HG03439 (cell line): ENCODE results near the gene NEAT1.
"Not testable (repeated sequence)": the region's sequence is repeated elsewhere in the genome, so short reads cannot be mapped to it uniquely, and the experiment has no call there.

Experiments
- ATAC-seq: cut with Tn5 transposase; IDR thresholded peaks from one replicate; pipeline ENCODE4 v1.9.1; 2021; ENCODE audit warnings: mild to moderate bottlenecking, moderate library complexity; ENCODE audit not compliant: unreplicated experiment

Gene NEAT1

DNA sequence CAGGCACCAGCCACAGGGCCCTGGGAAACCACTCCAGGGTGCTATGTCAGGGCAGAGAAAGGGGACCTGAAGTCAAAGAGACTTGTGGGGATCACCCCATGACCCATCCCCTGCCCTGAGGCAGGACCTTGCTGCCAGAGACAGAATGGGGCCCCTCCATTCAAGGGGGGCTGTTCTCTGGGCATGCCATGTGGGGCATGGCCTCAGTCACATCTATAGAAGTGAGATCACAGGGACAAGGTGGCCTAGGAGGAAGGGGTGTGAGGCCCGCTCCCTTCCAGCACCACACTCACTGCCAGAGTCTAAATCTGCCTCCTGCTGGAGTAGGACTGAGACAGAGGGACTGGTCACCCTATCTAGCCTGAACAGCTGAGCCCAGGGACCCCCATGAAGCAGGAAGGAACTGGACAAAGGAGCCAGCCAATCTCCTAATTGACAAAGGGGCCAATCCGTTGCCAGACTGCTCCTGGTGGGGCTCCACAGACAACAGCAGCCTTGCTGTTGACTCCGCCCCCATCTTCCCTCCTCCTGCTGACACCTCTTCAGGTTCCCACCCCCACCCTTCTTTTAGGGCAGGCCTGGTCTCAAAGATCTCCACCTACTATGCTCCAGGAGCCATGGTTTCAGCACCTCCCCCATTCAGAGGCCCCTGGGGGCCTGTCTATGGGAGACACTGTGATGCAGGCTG, 26.0 kb downstream of the NEAT1 start:
- no peak for ATAC-seq

DNA sequence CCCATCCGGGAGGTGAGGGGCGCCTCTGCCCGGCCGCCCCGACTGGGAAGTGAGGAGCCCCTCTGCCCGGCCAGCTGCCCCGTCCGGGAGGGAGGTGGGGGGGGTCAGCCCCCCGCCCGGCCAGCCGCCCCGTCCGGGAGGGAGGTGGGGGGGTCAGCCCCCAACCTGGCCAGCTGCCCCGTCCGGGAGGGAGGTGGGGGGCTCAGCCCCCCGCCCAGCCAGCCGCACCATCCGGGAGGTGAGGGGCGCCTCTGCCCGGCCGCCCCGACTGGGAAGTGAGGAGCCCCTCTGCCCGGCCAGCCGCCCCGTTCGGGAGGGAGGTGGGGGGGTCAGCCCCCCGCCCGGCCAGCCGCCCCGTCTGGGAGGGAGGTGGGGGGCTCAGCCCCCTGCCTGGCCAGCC, 28.7 kb downstream of the NEAT1 start:
- not testable (repeated sequence) for ATAC-seq

DNA sequence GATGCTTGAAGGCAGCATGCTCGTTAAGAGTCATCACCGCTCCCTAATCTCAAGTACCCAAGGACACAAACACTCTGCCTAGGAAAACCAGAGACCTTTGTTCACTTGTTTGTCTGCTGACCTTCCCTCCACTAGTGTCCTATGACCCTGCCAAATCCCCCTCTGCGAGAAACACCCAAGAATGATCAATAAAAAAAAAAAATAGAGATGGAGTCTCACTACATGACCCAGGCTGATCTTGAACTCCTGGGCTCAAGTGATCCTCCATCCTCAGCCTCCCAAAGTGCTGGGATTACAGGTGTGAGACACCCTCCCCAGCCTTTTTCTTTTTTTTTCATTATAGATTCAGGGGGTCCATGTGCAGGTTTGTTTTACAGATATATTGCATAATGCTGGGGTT, 29.7 kb downstream of the NEAT1 start:
- ATAC-seq, result not testable (repeated sequence)

DNA sequence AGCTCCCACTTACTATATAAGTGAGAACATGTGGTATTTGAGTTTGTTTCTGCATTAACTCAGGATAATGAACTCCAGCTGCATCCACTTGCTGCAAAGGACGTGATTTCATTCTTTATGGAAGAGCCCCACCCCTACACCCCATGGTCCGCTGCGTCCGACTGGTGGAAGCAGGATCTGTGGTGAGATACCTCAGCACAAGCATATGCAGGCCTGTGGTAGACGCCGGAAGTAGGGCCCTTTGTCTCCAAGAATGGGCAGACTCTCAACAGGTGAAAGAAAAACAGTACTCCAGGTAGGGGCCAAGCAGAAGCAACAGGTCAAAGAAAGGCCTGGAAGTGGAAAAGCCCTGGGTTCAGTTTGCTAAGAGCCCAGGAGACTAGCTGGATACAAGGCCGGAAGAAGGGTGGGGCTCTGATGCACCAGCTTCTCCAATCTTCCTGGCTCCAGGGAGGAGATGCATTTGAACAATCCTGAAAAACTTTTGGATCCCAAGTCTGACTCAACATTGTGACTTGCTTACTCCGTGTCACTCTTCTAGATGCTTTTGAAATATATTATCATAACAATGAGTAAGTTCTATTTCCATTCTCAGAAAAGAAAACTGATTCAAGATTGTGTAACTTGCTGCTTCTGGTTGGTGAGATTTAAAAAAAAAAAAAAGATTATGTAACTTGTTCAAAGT, 30.4 kb downstream of the NEAT1 start:
- ATAC-seq, result no peak

DNA sequence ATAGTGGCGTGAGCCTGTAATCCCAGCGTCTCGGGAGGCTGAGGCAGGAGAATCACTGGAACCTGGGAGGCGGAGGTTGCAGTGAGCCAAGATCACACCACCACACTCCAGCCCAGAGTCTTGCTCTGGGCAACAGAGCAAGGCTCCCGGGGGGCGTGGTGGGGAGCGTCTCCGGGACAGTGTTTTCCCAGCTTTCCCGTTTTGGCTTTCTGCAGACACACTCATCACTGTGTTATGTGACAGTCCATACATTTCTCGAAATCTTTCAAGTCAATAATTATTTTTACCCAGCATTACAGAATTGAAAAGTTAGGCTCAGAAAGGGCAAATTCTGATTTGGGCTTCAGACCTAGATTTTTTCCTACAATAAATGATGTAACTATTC, 31.7 kb downstream of the NEAT1 start:
- no peak for ATAC-seq

DNA sequence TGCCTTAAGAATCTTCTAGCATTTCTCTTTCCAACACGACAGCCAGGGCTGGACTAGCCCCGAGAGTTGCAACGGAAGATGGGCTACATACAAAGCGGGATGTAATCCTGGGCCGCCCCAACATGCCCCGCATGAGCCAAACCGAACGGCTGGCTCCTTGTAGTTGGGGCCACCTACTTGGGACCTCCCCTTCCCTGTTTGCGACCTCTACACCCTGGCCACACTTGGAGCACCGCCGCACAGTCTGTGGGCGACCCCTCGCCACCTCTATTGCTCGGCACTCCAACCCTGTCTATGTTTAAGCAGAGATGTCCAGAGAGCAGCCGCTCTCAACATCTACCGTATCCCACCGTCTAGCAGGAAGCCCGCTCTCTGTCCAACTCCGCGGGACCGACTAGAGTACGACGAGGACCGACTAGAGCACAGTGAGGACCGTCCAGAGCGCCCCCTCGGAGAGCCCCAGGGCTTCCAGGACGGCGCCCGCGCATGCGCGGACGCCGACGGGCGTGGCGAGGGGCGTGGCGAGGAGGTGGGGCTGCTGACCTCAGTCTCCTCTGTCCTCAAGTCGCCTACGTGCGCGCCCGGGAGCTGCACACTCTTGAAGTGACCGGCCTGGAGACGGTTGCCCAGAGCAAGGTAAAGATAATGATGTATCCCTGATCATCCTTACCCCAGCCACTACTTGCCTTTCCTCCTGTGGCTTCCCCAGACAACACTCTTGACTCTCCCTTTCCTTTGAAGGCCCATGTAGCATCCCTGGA, 32.3 kb downstream of the NEAT1 start:
- peak; percentile 75 for ATAC-seq

DNA sequence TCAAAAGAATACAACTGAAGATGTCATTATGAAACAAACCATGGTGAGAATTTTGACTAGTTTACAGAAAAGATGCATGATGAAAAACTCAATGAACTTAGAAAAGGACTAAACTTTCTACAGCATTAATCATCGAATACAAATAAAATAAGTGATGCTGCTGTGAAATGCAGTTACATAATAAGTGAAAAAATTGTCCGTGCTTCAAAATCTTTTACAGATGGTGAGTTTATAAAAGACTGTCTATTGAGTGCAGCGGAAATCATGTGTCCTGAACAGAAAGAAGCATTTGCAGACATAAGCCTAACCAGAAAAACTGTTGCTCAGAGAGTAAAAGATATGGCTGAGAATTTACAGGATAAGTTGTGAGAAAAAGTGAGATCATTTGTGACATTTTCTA, 33.8 kb downstream of the NEAT1 start:
- ATAC-seq, result no peak

DNA sequence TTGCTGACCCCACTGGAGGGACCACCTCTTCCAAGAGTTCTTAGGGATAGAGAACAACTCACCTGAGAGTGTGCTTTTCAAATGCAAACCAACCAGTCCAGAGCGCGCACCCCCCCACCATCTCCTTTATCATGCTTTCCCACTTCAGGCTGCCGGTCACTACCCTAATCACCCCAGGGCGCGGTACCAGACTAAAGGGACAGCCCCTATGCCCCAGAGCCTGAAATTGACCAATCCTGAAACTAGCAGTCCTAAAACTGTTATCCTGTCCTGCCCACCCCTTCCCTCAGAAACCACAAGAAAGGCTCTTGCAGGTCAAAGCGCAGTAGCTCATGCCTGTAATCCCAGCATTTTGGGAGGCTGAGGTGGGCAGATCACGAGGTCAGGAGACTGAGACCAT, 37.0 kb downstream of the NEAT1 start:
- ATAC-seq, result no peak

DNA sequence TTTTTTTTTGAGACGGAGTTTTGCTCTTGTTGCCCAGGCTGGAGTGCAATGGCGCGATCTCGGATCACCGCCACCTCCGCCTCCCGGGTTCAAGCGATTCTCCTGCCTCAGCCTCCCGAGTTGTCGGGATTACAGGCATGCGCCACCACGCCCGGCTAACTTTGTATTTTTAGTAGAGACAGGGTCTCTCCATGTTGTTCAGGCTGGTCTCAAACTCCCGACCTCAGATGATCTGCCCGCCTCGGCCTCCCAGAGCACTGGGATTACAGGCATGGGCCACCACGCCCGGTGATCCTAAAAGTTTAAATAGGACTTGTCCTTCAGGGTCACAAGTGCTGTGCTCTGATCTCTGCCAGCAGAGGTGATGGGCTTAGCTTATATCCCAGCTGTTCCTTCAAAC, 42.9 kb downstream of the NEAT1 start:
- not testable (repeated sequence) for ATAC-seq

DNA sequence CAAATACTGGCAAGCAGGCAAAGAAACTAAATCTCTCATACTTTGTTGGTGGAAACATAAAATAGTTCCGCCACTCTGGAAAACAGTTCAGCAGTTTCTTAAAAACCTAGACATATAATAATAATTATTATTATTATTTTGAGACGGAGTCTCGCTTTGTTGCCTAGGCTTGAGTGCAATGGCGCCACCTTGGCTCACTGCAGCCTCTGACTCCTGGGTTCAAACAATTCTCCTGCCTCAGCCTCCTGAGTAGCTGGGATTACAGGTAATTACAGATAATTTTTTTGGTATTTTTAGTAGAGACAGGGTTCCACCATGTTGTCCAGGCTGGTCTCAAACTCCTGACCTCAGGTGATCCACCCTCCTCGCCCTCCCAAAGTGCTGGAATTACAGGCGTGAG, 44.7 kb downstream of the NEAT1 start:
- ATAC-seq, result not testable (repeated sequence)

DNA sequence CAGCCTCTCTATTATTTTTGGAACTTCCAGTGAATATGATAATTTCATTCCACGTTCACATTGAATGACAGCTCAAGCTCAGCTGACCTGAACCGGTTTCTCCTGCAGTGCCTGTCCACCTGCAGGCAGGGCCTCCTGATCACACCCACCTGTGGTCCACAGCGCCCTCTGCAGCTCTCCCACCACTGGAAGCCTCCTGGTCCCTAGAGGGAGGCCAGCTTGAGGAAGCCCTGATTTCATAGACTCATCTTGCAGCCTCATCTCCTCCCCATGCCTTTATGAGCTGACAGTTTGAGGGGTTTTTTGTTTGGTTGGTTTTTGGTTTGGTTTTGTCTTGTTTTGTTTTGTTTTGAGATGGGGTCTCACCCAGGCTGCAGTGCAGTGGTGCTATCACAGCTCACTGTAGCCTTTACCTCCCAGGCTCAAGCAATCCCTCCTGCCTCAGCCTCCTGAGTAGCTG, 46.3 kb downstream of the NEAT1 start:
- no peak for ATAC-seq

DNA sequence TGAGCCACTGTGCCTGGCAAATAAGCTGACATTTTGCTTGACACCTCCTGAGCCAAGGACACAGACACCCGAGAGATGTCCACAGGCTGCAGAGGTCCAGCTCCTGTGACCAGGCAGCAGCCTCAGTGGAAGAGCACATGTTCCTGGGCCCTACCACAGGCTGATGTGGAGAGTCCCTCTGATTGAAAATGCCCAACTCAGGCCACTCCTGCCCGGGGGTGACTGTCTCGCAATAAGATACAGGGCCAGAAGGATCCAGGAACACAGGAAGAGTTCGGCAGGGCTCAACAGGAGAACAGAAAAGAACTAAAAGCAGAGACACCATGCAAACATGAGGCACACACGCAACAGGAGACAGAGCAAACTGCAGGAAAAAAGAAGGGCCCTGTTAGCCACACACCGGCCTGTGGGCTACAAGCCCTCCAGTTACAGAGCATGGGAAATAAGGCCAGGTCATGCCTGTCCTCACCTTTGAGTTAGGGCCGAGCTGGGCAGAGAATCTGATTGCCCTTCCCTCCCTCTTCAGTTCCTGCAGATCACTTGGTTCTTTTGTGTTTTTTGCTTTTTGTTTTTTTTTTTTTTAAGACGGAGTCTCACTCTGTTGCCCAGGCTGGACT, 47.9 kb downstream of the NEAT1 start:
- ATAC-seq, result no peak

DNA sequence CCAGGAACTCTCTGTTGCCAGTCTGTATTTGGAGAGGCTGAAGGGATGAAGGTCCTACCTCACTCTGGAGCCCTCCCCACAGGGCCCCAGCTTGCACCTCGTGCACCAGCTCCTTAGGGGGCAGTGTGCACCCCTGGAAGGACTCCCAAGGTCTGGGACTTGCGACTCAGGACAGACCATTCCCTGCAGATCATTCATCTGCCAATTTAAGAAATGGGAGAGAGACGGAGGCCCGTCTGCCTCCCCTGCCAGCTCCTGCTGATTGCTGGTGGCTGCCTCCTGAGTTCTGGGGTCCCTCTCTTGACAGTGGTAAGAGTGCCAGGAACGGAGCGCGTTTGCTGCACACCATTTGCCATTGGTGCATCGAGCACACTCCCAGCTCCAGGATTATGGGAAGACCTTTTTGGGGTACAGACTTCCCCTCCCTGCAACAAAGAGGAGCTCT, 48.9 kb downstream of the NEAT1 start:
- ATAC-seq, result peak; percentile 11

DNA sequence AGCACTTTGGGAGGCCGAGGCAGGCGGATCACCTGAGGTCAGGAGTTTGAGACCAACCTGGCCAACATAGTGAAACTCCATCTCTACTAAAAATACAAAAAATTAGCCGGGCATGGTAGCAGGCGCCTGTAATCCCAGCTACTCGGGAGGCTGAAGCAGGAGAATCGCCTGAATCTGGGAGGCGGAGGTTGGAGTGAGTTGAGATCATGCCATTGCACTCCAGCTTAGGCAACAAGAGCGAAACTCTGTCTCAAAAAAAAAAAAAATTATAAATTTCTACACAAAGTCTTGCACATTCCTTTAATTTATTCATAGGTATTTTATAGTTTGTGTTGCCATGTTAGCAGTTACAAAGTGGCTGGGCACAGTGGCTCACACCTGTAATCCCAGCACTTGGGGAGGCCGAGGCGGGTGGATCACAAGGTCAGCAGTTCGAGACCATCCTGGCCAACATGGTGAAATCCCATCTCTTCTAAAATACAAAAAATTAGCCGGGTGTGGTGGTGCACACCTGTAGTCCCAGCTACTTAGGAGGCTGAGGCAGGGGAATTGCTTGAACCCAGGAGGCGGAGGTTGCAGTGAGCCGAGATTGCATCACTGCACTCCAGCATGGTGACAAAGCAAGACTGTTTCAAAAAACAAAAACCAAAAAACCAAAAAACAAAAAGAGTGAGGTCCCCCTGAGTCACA, 50.1 kb downstream of the NEAT1 start:
- not testable (repeated sequence) for ATAC-seq

DNA sequence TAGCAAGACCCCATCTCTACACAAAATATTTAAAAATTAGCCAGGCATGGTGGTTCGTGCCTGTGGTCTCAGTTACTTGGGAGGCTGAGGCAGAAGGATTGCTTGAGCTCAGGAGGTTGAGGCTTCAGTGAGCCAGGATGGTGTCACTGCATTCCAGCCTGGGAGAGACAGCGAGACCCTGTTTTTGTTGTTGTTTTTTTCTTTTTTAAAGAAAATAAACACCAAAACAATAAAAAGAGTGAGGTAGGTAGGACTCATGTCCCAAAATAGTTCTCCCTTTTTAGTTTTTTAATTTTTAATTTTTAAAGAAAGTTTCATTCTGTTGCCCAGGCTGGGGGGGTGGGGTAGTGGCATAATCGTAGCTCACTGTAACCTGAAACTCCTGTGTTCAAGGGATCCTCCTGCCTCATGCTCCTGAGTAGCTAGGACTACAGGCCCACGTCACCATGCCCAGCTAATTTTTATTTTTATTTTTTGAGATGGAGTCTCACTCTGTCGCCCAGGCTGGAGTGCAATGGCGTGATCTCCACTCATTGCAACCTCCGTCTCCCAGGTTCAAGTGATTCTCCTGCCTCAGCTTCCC, 50.8 kb downstream of the NEAT1 start:
- ATAC-seq, result no peak

DNA sequence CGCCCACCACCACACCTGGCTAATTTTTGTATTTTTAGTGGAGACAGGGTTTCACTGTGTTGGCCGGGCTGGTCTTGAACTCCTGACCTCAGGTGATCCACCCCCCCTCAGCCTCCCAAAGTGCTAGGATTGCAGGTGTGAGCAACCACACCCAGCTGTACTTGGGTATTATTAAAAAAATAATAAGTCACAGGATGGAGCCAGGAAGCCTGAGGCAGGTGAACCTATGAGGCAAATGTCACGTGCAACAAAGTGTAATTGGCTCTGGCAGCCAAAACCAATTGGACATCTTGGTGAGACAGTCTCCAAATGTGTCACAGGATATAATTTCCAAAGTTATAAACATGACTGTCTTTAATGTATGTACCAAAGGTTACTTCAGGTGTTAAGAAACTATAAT, 52.3 kb downstream of the NEAT1 start:
- ATAC-seq, result no peak

DNA sequence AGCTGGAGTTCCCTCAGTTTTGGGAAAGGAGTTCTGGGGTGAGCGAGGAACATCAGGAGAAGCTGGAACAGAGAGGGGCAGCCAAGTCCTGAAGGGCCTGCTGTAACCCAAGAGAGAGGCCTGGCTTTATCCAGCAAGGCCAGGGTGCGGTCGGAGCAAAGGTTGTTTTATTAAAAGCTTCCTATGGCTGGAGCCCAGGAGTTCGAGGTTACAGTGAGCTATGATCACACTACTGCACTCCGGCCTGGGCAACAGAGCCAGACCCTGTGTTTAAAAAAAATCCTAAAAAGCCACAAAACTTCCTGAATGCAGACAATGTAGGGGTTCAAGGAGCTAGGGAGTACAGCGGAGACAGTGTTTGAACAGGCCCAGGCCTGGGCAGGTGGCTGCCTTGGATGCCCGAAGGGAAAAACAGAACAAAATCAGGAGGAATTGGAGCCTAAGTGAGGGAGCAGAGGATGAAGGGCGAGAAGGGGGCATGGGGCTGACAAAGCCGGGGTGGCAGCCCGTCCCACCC, 54.1 kb downstream of the NEAT1 start:
- no peak for ATAC-seq

DNA sequence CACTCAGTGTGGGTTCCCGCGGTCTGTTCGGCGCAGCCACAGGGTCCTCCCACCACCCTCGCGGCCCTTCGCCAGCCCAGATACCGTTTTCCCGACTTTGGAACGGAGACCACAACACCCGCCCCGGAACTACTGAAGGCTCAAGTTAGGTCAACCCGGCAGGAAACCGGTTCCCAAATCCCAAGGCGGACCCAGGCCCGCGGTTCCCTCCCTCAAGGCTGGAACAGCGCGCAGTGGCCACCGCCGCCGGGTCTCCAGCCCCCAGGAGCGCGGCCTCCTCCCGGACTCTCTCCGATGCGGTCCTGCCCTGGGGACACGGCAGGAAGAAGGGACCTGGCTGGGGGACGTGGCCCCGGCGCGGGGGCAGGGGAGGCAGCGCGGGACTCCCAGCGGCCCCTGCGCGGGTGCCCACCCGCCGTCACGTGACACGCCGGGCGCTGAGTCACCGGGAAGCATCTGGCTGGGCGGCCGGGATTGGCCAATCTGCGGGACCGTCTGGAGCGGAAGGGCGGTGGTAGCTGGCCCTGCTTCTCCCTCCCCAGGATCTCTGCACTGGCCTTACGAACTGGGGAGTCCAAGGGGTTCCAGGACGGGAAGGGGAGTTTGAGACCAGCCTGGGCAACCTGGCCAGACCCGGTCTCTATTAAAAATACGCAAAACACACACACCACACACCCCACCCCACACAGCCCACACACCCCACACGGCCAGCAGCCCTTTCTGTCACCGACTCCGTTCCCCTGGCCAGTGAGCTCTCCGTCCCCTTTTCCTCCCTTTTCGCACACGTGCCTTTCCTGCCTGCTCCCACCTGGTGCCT, 54.8 kb downstream of the NEAT1 start:
- ATAC-seq, result peak; percentile 74
